Naive thymus-derived CD4-positive, alpha-beta T cell (primary cell): ENCODE data around the gene GRM7. TPM values are rescaled to one million over a fixed set of nuclear protein-coding genes. Genes with fewer than 3 reads are reported as not detected.

Experiments used
- ATAC-seq: fragments of 150-1000 bp; cut with Tn5 transposase; 2 replicates; pipeline ENCODE4 v1.10.0; 2021; ENCODE audit warnings: mild to moderate bottlenecking, moderate library complexity
- CTCF ChIA-PET: fragments of 350-600 bp; sonication (Branson Sonifier 250); formaldehyde crosslinking; loops from one replicate; lab custom pipeline; 2021; ENCODE audit warnings: antibody characterized with exemption; lab: Charles Lee
- POLR2A ChIA-PET: fragments of 350-600 bp; sonication (Branson Sonifier 250); formaldehyde crosslinking; loops from one replicate; lab custom pipeline; 2021; ENCODE audit warnings: antibody characterized with exemption, inconsistent platforms; lab: Charles Lee
- DNase-seq, 9 donors: peaks; one replicate each; pipeline versions ENCODE4 v3.0.0 to v3.0.0-alpha.2; 2020 to 2022; ENCODE audit warnings: mixed read lengths in 1 of 9
- H3K27ac ChIP-seq: one replicate; pipeline ENCODE4 v1.7.0; 2013; ENCODE audit warnings: mild to moderate bottlenecking, low read depth, low read length, moderate library complexity
- H3K27me3 ChIP-seq, 2 donors: one replicate each; pipeline ENCODE4 v1.7.0; 2013; ENCODE audit warnings: low read length in 2 of 2, mild to moderate bottlenecking in 2 of 2, moderate library complexity in 2 of 2; ENCODE audit not compliant: control insufficient read depth in 2 of 2, insufficient read depth in 2 of 2
- H3K36me3 ChIP-seq, 3 experiments: 1 replicate in 2 of 3; 2 replicates in 1 of 3; pipeline ENCODE4 v1.7.0; 2013; ENCODE audit warnings: low read length in 3 of 3, mild to moderate bottlenecking in 3 of 3, moderate library complexity in 1 of 3; ENCODE audit not compliant: insufficient read depth in 3 of 3, control insufficient read depth in 2 of 3
- H3K4me1 ChIP-seq, 2 donors: one replicate each; pipeline ENCODE4 v1.7.0; 2013; ENCODE audit warnings: low read length in 2 of 2, mild to moderate bottlenecking in 2 of 2, moderate library complexity in 1 of 2; ENCODE audit not compliant: control insufficient read depth in 2 of 2, insufficient read depth in 2 of 2
- H3K4me3 ChIP-seq: 2 replicates; pipeline ENCODE4 v1.7.0; 2013; ENCODE audit warnings: mild to moderate bottlenecking, low read length
- H3K9me3 ChIP-seq, 3 experiments: 1 replicate in 2 of 3; 2 replicates in 1 of 3; pipeline ENCODE4 v1.7.0; 2013; ENCODE audit warnings: low read length in 3 of 3; ENCODE audit not compliant: control insufficient read depth in 2 of 3
- H3K27ac Mint-ChIP-seq, 9 donors: one replicate each; pipeline ENCODE4 v1.8.0; 2020 to 2022; ENCODE audit warnings: mixed read lengths in 9 of 9, mild to moderate bottlenecking in 8 of 9, moderate library complexity in 5 of 9, inconsistent platforms in 2 of 9
- H3K27me3 Mint-ChIP-seq, 5 donors: one replicate each; pipeline ENCODE4 v1.8.0; 2021 to 2022; ENCODE audit warnings: mixed read lengths in 5 of 5, mild to moderate bottlenecking in 1 of 5
- H3K36me3 Mint-ChIP-seq, 5 donors: one replicate each; pipeline ENCODE4 v1.8.0; 2020 to 2022; ENCODE audit warnings: mixed read lengths in 5 of 5, mild to moderate bottlenecking in 3 of 5, inconsistent platforms in 1 of 5
- H3K4me1 Mint-ChIP-seq, 7 donors: one replicate each; pipeline ENCODE4 v1.8.0; 2020 to 2022; ENCODE audit warnings: mixed read lengths in 7 of 7, mild to moderate bottlenecking in 3 of 7, inconsistent platforms in 1 of 7
- H3K4me3 Mint-ChIP-seq, 10 donors: one replicate each; pipeline ENCODE4 v1.8.0; 2020 to 2022; ENCODE audit warnings: mild to moderate bottlenecking in 10 of 10, mixed read lengths in 10 of 10, moderate library complexity in 6 of 10, inconsistent platforms in 2 of 10
- H3K9me3 Mint-ChIP-seq, 11 donors: one replicate each; pipeline ENCODE4 v1.8.0; 2020 to 2022; ENCODE audit warnings: mixed read lengths in 11 of 11, mild to moderate bottlenecking in 4 of 11, inconsistent platforms in 1 of 11, moderate library complexity in 1 of 11
- intact Hi-C, 2 donors: fragments of 100-400 bp; cut with micrococcal nuclease; formaldehyde crosslinking; loops; one replicate each; pipeline ENCODE4 v1.15.1; 2023
- polyA plus RNA-seq, 2 donors: library from polyadenylated mRNA; unstranded; fragments of 300-500 nt; fragmentation: Illumina TruSeq; gene quantifications; one replicate each; pipeline ENCODE4 v1.2.3, GENCODE V29; 2021
- total RNA-seq, 6 experiments: library from RNA in 5 of 6; stranded (reverse) in 5 of 6; gene quantifications; 1 replicate in 5 of 6; 2 replicates in 1 of 6; pipeline ENCODE4 v1.2.3 and lab custom pipeline; 2021 to 2026

GRM7 gene
- total and polyA plus RNA-seq, 7 experiments from 2014 or later = not detected

- Mint-ChIP-seq H3K27me3 (peaks cover 0 to 8% (median 3%) of the 10 kb centered on the region in 5 donors), H3K27ac (no peak overlapping the region), H3K4me3 (no peak overlapping the region), H3K36me3 (no peaks in the 10 kb centered on the region), H3K4me1 (no peaks in the 10 kb centered on the region), H3K9me3 (peaks cover 0 to 4% (median 0%) of the 10 kb centered on the region in 11 donors)
- H3K36me3 ChIP-seq = no peaks in the 10 kb centered on the region
- H3K9me3 ChIP-seq = no peaks in the 10 kb centered on the region
- POLR2A ChIA-PET = no interaction called here
- no peak overlapping the region for H3K4me3 ChIP-seq
- DNase-seq (no peak), ATAC-seq (no peak)
- intact Hi-C loops = no loop called here
- H3K27me3 ChIP-seq = no peaks in the 10 kb centered on the region
- no peak overlapping the region for H3K27ac ChIP-seq
- CTCF ChIA-PET = no interaction called here
- no peaks in the 10 kb centered on the region for H3K4me1 ChIP-seq
Observed at GRCh38 chr3:7581831-7582230, 720.9 kb downstream of the GRM7 start.

DNA sequence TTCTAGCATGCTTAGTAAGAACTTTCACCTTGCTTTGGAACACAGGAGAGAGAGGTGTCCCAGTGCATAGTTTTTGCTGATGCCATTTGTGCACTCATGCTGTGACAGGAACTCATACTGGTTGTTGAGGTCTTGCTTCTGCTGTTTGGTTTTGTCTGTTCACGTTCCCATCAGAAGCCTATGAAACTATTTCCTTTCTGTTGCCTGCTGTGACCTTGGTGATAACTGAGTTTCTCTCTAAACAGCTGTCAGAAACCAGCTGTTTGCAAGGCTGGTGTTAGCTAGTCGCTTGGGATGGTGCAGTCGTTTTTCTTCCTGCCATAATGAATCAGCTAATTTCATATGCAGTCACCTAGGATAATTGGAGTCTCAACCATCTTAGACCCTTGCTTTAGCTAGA lies 724.1 kb downstream of the GRM7 start:
- Histone ChIP-seq H3K4me1 (no peaks in the 10 kb centered on the region), H3K4me3 (no peak overlapping the region), H3K9me3 (no peaks in the 10 kb centered on the region), H3K27me3 (no peaks in the 10 kb centered on the region), H3K36me3 (no peaks in the 10 kb centered on the region), H3K27ac (no peak overlapping the region)
- CTCF ChIA-PET = no interaction called here
- peaks cover 0 to 8% (median 3%) of the 10 kb centered on the region in 5 donors for H3K27me3 Mint-ChIP-seq
- intact Hi-C loops = no loop called here
- no peak for ATAC-seq
- H3K36me3 Mint-ChIP-seq = no peaks in the 10 kb centered on the region
- no peak overlapping the region for H3K4me3 Mint-ChIP-seq
- POLR2A ChIA-PET = no interaction called here
- H3K9me3 Mint-ChIP-seq = peaks cover 0 to 4% (median 0%) of the 10 kb centered on the region in 11 donors
- H3K4me1 Mint-ChIP-seq = no peaks in the 10 kb centered on the region
- DNase-seq = no peak
- H3K27ac Mint-ChIP-seq = no peak overlapping the region

DNA sequence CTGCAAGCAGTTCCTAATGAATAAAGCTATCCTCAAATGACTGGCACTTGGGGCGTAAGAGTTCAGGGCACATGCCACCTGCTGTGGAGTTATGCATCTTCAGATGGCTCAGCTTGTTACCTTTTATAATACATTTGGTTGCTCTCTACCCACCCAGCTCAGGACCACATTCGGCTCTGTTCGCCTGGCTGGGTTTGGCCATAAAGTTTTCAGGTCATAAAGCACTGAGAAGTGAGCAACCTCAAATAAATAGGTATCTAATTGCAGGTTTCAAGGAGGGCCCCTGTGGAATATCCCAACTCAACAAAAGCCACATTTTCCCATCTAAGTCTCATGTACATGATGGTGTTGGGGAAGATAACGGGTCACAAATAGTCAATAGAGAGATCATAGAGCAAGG lies 727.3 kb downstream of the GRM7 start:
- Mint-ChIP-seq H3K36me3 (no peaks in the 10 kb centered on the region), H3K27me3 (peaks cover 0 to 11% (median 2%) of the 10 kb centered on the region in 5 donors), H3K4me1 (no peaks in the 10 kb centered on the region), H3K4me3 (no peak overlapping the region), H3K27ac (no peak overlapping the region), H3K9me3 (peaks cover 0 to 1% (median 0%) of the 10 kb centered on the region in 11 donors)
- no peaks in the 10 kb centered on the region for H3K36me3 ChIP-seq
- intact Hi-C loops = no loop called here
- ChIA-PET CTCF (interaction anchor here (0.7 kb wide), 1 partner anchor 1007 kb away, joined by 3 read pairs; no protein-coding TSS in a partner anchor), POLR2A (no interaction called here)
- H3K9me3 ChIP-seq = no peaks in the 10 kb centered on the region
- ATAC-seq (no peak), DNase-seq (no peak)
- H3K4me1 ChIP-seq = no peaks in the 10 kb centered on the region
- no peaks in the 10 kb centered on the region for H3K27me3 ChIP-seq
- no peak overlapping the region for H3K4me3 ChIP-seq
- no peak overlapping the region for H3K27ac ChIP-seq

GRCh38 chr3:7589526-7589925 lies 728.6 kb downstream of the GRM7 start:
- Histone ChIP-seq H3K27ac (no peak overlapping the region), H3K36me3 (no peaks in the 10 kb centered on the region), H3K9me3 (no peaks in the 10 kb centered on the region), H3K4me1 (no peaks in the 10 kb centered on the region), H3K4me3 (no peak overlapping the region), H3K27me3 (no peaks in the 10 kb centered on the region)
- intact Hi-C loops = no loop called here
- no peak for DNase-seq
- peaks cover 0 to 1% (median 0%) of the 10 kb centered on the region in 11 donors for H3K9me3 Mint-ChIP-seq
- no peak overlapping the region for H3K4me3 Mint-ChIP-seq
- POLR2A ChIA-PET = no interaction called here
- ATAC-seq = no peak
- H3K4me1 Mint-ChIP-seq = no peaks in the 10 kb centered on the region
- H3K36me3 Mint-ChIP-seq = no peaks in the 10 kb centered on the region
- no peak overlapping the region for H3K27ac Mint-ChIP-seq
- CTCF ChIA-PET = no interaction called here
- H3K27me3 Mint-ChIP-seq = peaks cover 0 to 11% (median 0%) of the 10 kb centered on the region in 5 donors

DNA sequence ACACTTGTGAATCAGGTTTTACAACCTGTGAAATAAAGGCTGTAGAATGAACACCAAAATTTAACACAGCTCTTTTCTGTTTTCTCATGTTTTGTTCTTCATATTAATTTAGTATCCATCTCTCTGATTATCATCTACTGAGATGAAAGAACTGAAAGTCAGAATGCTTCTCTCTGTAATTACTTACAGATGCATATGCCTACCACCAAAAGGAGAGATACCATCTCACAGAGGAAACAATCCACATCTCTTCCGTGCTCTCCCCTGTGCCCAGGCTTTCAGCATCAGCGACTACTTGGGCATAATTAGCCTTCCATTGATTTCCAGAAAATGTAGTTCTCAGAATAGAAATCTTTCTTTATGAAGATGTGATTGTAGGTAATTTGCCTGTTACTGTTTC lies 741.4 kb downstream of the GRM7 start:
- CTCF ChIA-PET = no interaction called here
- Histone ChIP-seq H3K4me3 (no peak overlapping the region), H3K36me3 (no peaks in the 10 kb centered on the region), H3K27ac (no peak overlapping the region), H3K27me3 (no peaks in the 10 kb centered on the region), H3K9me3 (no peaks in the 10 kb centered on the region), H3K4me1 (no peaks in the 10 kb centered on the region)
- Mint-ChIP-seq H3K4me1 (no peaks in the 10 kb centered on the region), H3K27ac (no peak overlapping the region), H3K4me3 (no peak overlapping the region), H3K36me3 (no peaks in the 10 kb centered on the region), H3K9me3 (no peaks in the 10 kb centered on the region), H3K27me3 (peaks cover 0 to 9% (median 0%) of the 10 kb centered on the region in 5 donors)
- ATAC-seq (no peak), DNase-seq (no peak)
- intact Hi-C loops = no loop called here
- POLR2A ChIA-PET = no interaction called here

DNA sequence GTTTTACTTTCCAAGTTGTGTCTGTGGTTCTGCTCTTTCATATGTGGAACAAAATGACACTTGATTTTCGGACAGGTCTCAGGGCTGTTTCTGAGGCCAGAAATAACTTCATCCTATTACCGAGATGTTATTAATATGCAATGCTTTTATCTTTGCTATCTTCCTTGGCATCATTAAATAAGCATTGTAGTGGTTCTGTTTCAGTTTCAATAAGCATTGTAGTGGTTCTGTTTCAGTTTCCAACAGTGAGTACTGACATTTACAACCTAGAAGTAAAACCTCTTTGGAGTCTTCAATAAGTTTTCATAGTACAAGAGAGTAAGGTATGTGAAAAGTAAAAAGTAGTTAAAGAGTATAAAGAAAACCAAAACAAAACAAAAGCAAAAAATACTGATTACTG lies 746.2 kb downstream of the GRM7 start:
- CTCF ChIA-PET = no interaction called here
- Histone ChIP-seq H3K4me3 (no peak overlapping the region), H3K9me3 (no peaks in the 10 kb centered on the region), H3K36me3 (no peaks in the 10 kb centered on the region), H3K27me3 (no peaks in the 10 kb centered on the region), H3K4me1 (no peaks in the 10 kb centered on the region), H3K27ac (no peak overlapping the region)
- peaks cover 0 to 2% (median 0%) of the 10 kb centered on the region in 7 donors for H3K4me1 Mint-ChIP-seq
- DNase-seq (no peak), ATAC-seq (no peak)
- POLR2A ChIA-PET = no interaction called here
- no peaks in the 10 kb centered on the region for H3K9me3 Mint-ChIP-seq
- no peak overlapping the region for H3K4me3 Mint-ChIP-seq
- intact Hi-C loops = no loop called here
- peaks cover 0 to 12% (median 0%) of the 10 kb centered on the region in 5 donors for H3K27me3 Mint-ChIP-seq
- H3K36me3 Mint-ChIP-seq = no peaks in the 10 kb centered on the region
- no peak overlapping the region for H3K27ac Mint-ChIP-seq

GRCh38 chr3:7607676-7608075 lies 746.8 kb downstream of the GRM7 start:
- no peaks in the 10 kb centered on the region for H3K27me3 ChIP-seq
- intact Hi-C loops = no loop called here
- no peaks in the 10 kb centered on the region for H3K36me3 Mint-ChIP-seq
- no peaks in the 10 kb centered on the region for H3K9me3 Mint-ChIP-seq
- H3K4me3 Mint-ChIP-seq = no peak overlapping the region
- H3K36me3 ChIP-seq = no peaks in the 10 kb centered on the region
- CTCF ChIA-PET = interaction anchor here (0.6 kb wide), 1 partner anchor 135 kb away, joined by 3 read pairs; no protein-coding TSS in a partner anchor
- POLR2A ChIA-PET = no interaction called here
- no peaks in the 10 kb centered on the region for H3K4me1 ChIP-seq
- DNase-seq (no peak), ATAC-seq (peak; percentile 69)
- H3K4me1 Mint-ChIP-seq = peaks cover 0 to 2% (median 0%) of the 10 kb centered on the region in 7 donors
- no peaks in the 10 kb centered on the region for H3K9me3 ChIP-seq
- no peak overlapping the region for H3K4me3 ChIP-seq
- H3K27me3 Mint-ChIP-seq = peaks cover 0 to 15% (median 0%) of the 10 kb centered on the region in 5 donors
- H3K27ac ChIP-seq = no peak overlapping the region
- no peak overlapping the region for H3K27ac Mint-ChIP-seq
